Measurements from ENCODE around the gene HBA2.

The HBA2 gene

GRCh38 chr16:178668-179015 is 6.0 kb downstream of the HBA2 start:
- Histone ChIP-seq H3K9me2 (replicated peaks; ENCODE audit: low read depth, low read length) (no peaks in the 10 kb centered on the region), H3F3A (ENCODE audit: low read depth) (no peaks in the 10 kb centered on the region), H3K4me3 (ENCODE audit: low read length, poor library complexity, severe bottlenecking) (no peak overlapping the region), H3K27me3 (ENCODE audit: insufficient read depth, low read length, poor library complexity, severe bottlenecking) (no peaks in the 10 kb centered on the region), H4K20me1 (ENCODE audit: insufficient read depth, low read length, poor library complexity, severe bottlenecking) (no peaks in the 10 kb centered on the region), H3K9me3 (ENCODE audit: insufficient read depth, low read depth, low read length) (no peaks in the 10 kb centered on the region), H3K9ac (ENCODE audit: low read depth, low read length, poor library complexity, severe bottlenecking) (no peak overlapping the region), H2AFZ (ENCODE audit: low read length) (no peak overlapping the region), H3K79me2 (ENCODE audit: insufficient read depth, low read length) (no peaks in the 10 kb centered on the region), H3K4me1 (ENCODE audit: insufficient read depth, low read length, poor library complexity, severe bottlenecking) (peaks cover 4% of the 10 kb centered on the region), H3K4me2 (ENCODE audit: low read depth, low read length, poor library complexity, severe bottlenecking) (no peak overlapping the region), H3K36me3 (ENCODE audit: insufficient read depth, low read length) (no peaks in the 10 kb centered on the region)
- TF ChIP-seq EZH2phosphoT487 (IDR thresholded peaks at IDR 0.05; ENCODE audit: borderline replicate concordance) (no peak), CTCF (conservative IDR thresholded peaks at IDR 0.05; ENCODE audit: low read length) (no peak)

GRCh38 chr16:179211-180092 is 6.8 kb downstream of the HBA2 start:
- Histone ChIP-seq H3K79me2 (ENCODE audit: insufficient read depth, low read length) (no peaks in the 10 kb centered on the region), H3K27me3 (ENCODE audit: insufficient read depth, low read length, poor library complexity, severe bottlenecking) (no peaks in the 10 kb centered on the region)

GRCh38 chr16:180101-180675 is 7.5 kb downstream of the HBA2 start, which contains the start of gene HBQ1:
HBQ1 (plus strand) TSS chr16:180459; CDS start chr16:180487, 28 bp downstream.
- Histone ChIP-seq H3K4me1 (ENCODE audit: insufficient read depth, low read length, poor library complexity, severe bottlenecking) (peaks cover under 1% of the 10 kb centered on the region), H3K36me3 (ENCODE audit: insufficient read depth, low read length) (no peaks in the 10 kb centered on the region), H3F3A (ENCODE audit: low read depth) (no peaks in the 10 kb centered on the region), H3K9ac (ENCODE audit: low read depth, low read length, poor library complexity, severe bottlenecking) (no peak within 1 kb of the TSS), H3K4me3 (ENCODE audit: low read length, poor library complexity, severe bottlenecking) (no peak within 1 kb of the TSS), H3K9me3 (ENCODE audit: insufficient read depth, low read depth, low read length) (no peaks in the 10 kb centered on the region), H3K79me2 (ENCODE audit: insufficient read depth, low read length) (no peaks in the 10 kb centered on the region), H3K4me2 (ENCODE audit: low read depth, low read length, poor library complexity, severe bottlenecking) (no peak within 1 kb of the TSS), H3K27me3 (ENCODE audit: insufficient read depth, low read length, poor library complexity, severe bottlenecking) (no peaks in the 10 kb centered on the region), H3K9me2 (replicated peaks; ENCODE audit: low read depth, low read length) (no peaks in the 10 kb centered on the region), H4K20me1 (ENCODE audit: insufficient read depth, low read length, poor library complexity, severe bottlenecking) (no peaks in the 10 kb centered on the region), H2AFZ (ENCODE audit: low read length) (no peak within 1 kb of the TSS)
- TF ChIP-seq CTCF (conservative IDR thresholded peaks at IDR 0.05; ENCODE audit: low read length), result no peak
- no peak for TF ChIP-seq EZH2phosphoT487 (IDR thresholded peaks at IDR 0.05; ENCODE audit: borderline replicate concordance)

More at GRCh38 chr16:179211-180092, 6.8 kb downstream of the HBA2 start:
- H3K9me2 ChIP-seq (replicated peaks; ENCODE audit: low read depth, low read length), result no peaks in the 10 kb centered on the region
- no peaks in the 10 kb centered on the region for H3K9me3 ChIP-seq (ENCODE audit: insufficient read depth, low read depth, low read length)
- no peak overlapping the region for H2AFZ ChIP-seq (ENCODE audit: low read length)
- H3K4me1 ChIP-seq (ENCODE audit: insufficient read depth, low read length, poor library complexity, severe bottlenecking), result peaks cover 4% of the 10 kb centered on the region
- no peak overlapping the region for H3K9ac ChIP-seq (ENCODE audit: low read depth, low read length, poor library complexity, severe bottlenecking)
- no peaks in the 10 kb centered on the region for H3K36me3 ChIP-seq (ENCODE audit: insufficient read depth, low read length)
- no peaks in the 10 kb centered on the region for H3F3A ChIP-seq (ENCODE audit: low read depth)
- H3K4me2 ChIP-seq (ENCODE audit: low read depth, low read length, poor library complexity, severe bottlenecking), result no peak overlapping the region
- H3K4me3 ChIP-seq (ENCODE audit: low read length, poor library complexity, severe bottlenecking), result no peak overlapping the region
- TF ChIP-seq EZH2phosphoT487 (IDR thresholded peaks at IDR 0.05; ENCODE audit: borderline replicate concordance), result no peak
- no peak for TF ChIP-seq CTCF (conservative IDR thresholded peaks at IDR 0.05; ENCODE audit: low read length)
- H4K20me1 ChIP-seq (ENCODE audit: insufficient read depth, low read length, poor library complexity, severe bottlenecking), result no peaks in the 10 kb centered on the region
